HepG2 (cell line): Measurements from ENCODE around the gene LRRC3B. TPM values are rescaled to one million over a fixed set of nuclear protein-coding genes. Genes with fewer than 3 reads are reported as not detected.

Experiments
- ATAC-seq: fragments of 200-7000 bp; cut with Tn5 transposase; 3 replicates; pipeline ENCODE4 v1.9.1; 2020; ENCODE audit warnings: mild to moderate bottlenecking, moderate library complexity
- BruUV-seq: library from RNA; stranded (reverse); fragments of 400-500 nt; replicated peaks from 2 replicates; lab custom pipeline; 2021; lab: Mats Ljungman, UMichigan
- CTCF ChIA-PET: fragments of 300-600 bp; formaldehyde crosslinking; extraction: SDS; loops from one replicate; lab custom pipeline; 2021; ENCODE audit warnings: low total read pairs, inconsistent platforms, low intra/inter-chr PET ratio; lab: Yijun Ruan, JAX
- POLR2A ChIA-PET: fragments of 350-600 bp; sonication (Branson Sonifier 250); formaldehyde crosslinking; loops from one replicate; lab custom pipeline; 2020; ENCODE audit warnings: antibody characterized with exemption, inconsistent platforms; lab: Yijun Ruan, JAX
- DNase-seq: peaks from one replicate; pipeline ENCODE4 v3.0.0-alpha.2; 2015; ENCODE audit warnings: low spot score
- FAIRE-seq: peaks from 3 replicates; lab custom pipeline; 2011; peaks lifted over from hg19 to GRCh38; lab: Jason Lieb, UNC
- H2AFZ ChIP-seq: one replicate; pipeline ENCODE4 v1.6.1; 2011; ENCODE audit warnings: low read length, inconsistent platforms
- H3K27ac ChIP-seq: fragments of 300-600 bp; 3 replicates; pipeline ENCODE4 v1.8.0; 2011; ENCODE audit warnings: mixed run types, mild to moderate bottlenecking, mixed read lengths, low read length, inconsistent platforms; ENCODE audit not compliant: insufficient read depth; ENCODE audit errors: extremely low read length
- H3K27me3 ChIP-seq, 2 experiments: fragments of 200-600 bp in 1 of 2; 2 replicates in 1 of 2; 3 replicates in 1 of 2; pipeline versions ENCODE4 v1.6.0 to v1.8.0; 2011; ENCODE audit warnings: low read length in 2 of 2, mild to moderate bottlenecking in 2 of 2, moderate library complexity in 2 of 2, inconsistent platforms in 1 of 2; ENCODE audit not compliant: insufficient read depth in 2 of 2, control insufficient read depth in 1 of 2
- H3K36me3 ChIP-seq, 2 experiments: fragments of 200-600 bp in 1 of 2; replicated peaks in 1 of 2; 2 replicates in 1 of 2; 3 replicates in 1 of 2; pipeline versions ENCODE4 v1.5.1 to v1.8.0; 2011; ENCODE audit warnings: low read length in 2 of 2, inconsistent platforms in 1 of 2; ENCODE audit not compliant: insufficient read depth in 2 of 2, control insufficient read depth in 1 of 2
- H3K4me1 ChIP-seq: 2 replicates; pipeline ENCODE4 v1.5.1; 2012; ENCODE audit warnings: low read length, inconsistent platforms; ENCODE audit not compliant: insufficient read depth
- H3K4me2 ChIP-seq: 2 replicates; pipeline ENCODE4 v1.6.0; 2011; ENCODE audit warnings: low read depth, low read length, inconsistent platforms
- H3K4me3 ChIP-seq, 3 experiments: fragments of 200-600 bp in 1 of 3; sonication (generic), shearing (Covaris generic) in 1 of 3; replicated peaks in 1 of 3; 2 replicates each; pipeline ENCODE4 v1.5.1; 2011 to 2016; ENCODE audit warnings: low read length in 3 of 3, inconsistent platforms in 2 of 3, low read depth in 2 of 3, mild to moderate bottlenecking in 2 of 3, control low read depth in 1 of 3, mixed read lengths in 1 of 3; ENCODE audit not compliant: insufficient read depth in 1 of 3
- H3K79me2 ChIP-seq: one replicate; pipeline ENCODE4 v1.6.1; 2011; ENCODE audit warnings: low read length, inconsistent platforms; ENCODE audit not compliant: insufficient read depth
- H3K9ac ChIP-seq: 2 replicates; pipeline ENCODE4 v1.6.0; 2011; ENCODE audit warnings: mild to moderate bottlenecking, low read depth, low read length, inconsistent platforms; ENCODE audit not compliant: insufficient read depth
- H3K9me3 ChIP-seq: 2 replicates; pipeline ENCODE4 v1.5.1; 2012; ENCODE audit warnings: mild to moderate bottlenecking, low read length
- H4K20me1 ChIP-seq: 2 replicates; pipeline ENCODE4 v1.6.0; 2011; ENCODE audit warnings: inconsistent platforms, mild to moderate bottlenecking, low read length, moderate library complexity; ENCODE audit not compliant: insufficient read depth
- CBX1 ChIP-seq: IDR thresholded peaks from one replicate; pipeline ENCODE4 v1.6.1; 2016; ENCODE audit warnings: antibody characterized with exemption, low read depth
- HNRNPK ChIP-seq: fragments of 200-400 bp; formaldehyde crosslinking; IDR thresholded peaks from 2 replicates; pipeline ENCODE4 v1.6.1; 2018; ENCODE audit warnings: low read length, low read depth, moderate library complexity, mild to moderate bottlenecking; ENCODE audit not compliant: poor library complexity, severe bottlenecking
- HOXA9 ChIP-seq: sonication (generic); formaldehyde crosslinking; IDR thresholded peaks from 2 replicates; pipeline ENCODE4 v1.8.1; 2022; ENCODE audit warnings: missing genetic modification reagents, mild to moderate bottlenecking, moderate library complexity, borderline replicate concordance
- KLF6 ChIP-seq: IDR thresholded peaks from 2 replicates; pipeline ENCODE4 v1.8.0; 2016; ENCODE audit warnings: missing biosample characterization, missing genetic modification reagents
- NFE2 ChIP-seq: sonication (generic); formaldehyde crosslinking; IDR thresholded peaks from 2 replicates; pipeline ENCODE4 v1.4.0; 2020; ENCODE audit warnings: missing genetic modification reagents
- PCBP1 ChIP-seq: fragments of 200-400 bp; formaldehyde crosslinking; IDR thresholded peaks from 2 replicates; pipeline ENCODE4 v1.6.1; 2017; ENCODE audit warnings: mild to moderate bottlenecking, low read depth, low read length, borderline replicate concordance
- SRSF1 ChIP-seq: fragments of 200-400 bp; formaldehyde crosslinking; optimal IDR thresholded peaks from 2 replicates; pipeline ENCODE3; 2017; ENCODE audit warnings: mild to moderate bottlenecking, low read depth, low read length, moderate library complexity
- ZFP37 ChIP-seq: sonication (generic); formaldehyde crosslinking; IDR thresholded peaks from 2 replicates; pipeline ENCODE4 v1.4.0; 2020; ENCODE audit warnings: missing genetic modification reagents, borderline replicate concordance
- ZNF577 ChIP-seq: sonication (generic); formaldehyde crosslinking; IDR thresholded peaks from 2 replicates; pipeline ENCODE4 v1.4.0; 2020; ENCODE audit warnings: mild to moderate bottlenecking, low read depth, missing genetic modification reagents, borderline replicate concordance
- ZNF639 ChIP-seq: conservative IDR thresholded peaks from 2 replicates; pipeline ENCODE4 v1.6.1; 2018; ENCODE audit warnings: missing genetic modification reagents
- ZSCAN30 ChIP-seq: sonication (generic); formaldehyde crosslinking; IDR thresholded peaks from 2 replicates; pipeline ENCODE4 v1.5.0; 2020; ENCODE audit warnings: mild to moderate bottlenecking, missing genetic modification reagents
- WGBS: methylation state at CpG from one replicate; pipeline ENCODE4 v1.1.6; 2017; ENCODE audit warnings: low lambda C conversion rate; 5-methylcytosine and 5-hydroxymethylcytosine counted together
- in situ Hi-C: cut with HindIII; loops from 2 replicates; pipeline ENCODE4 v1.10.0; 2017; ENCODE audit warnings: low pct_unique_long_range_greater_than_20kb; ENCODE audit not compliant: extremely low pct_ligation_motif_present
- intact Hi-C: fragments of 100-400 bp; cut with micrococcal nuclease; formaldehyde crosslinking; loops from one replicate; pipeline ENCODE4 v1.10.0; 2022; ENCODE audit not compliant: unreplicated experiment
- polyA plus RNA-seq, 8 experiments: library from polyadenylated mRNA; depleted of rRNA in 3 of 8; stranded (reverse) in 7 of 8; unstranded in 1 of 8; fragments of >200 nt; fragmentation: Illumina TruSeq in 4 of 8; extraction: Trizol in 4 of 8; gene quantifications; 2 replicates each; pipeline versions ENCODE4 v1.2.1 to v1.2.3, GENCODE V29; 2011 to 2016; ENCODE audit warnings: low read depth in 4 of 8, missing spikeins in 1 of 8, mixed read lengths in 1 of 8; ENCODE audit not compliant: insufficient read depth in 1 of 8
- total RNA-seq, 5 experiments: library from RNA; depleted of rRNA; stranded (reverse); fragments of >200 nt; fragmentation: Illumina TruSeq; extraction: Trizol; gene quantifications; 2 replicates each; pipeline ENCODE4 v1.2.3, GENCODE V29; 2016; ENCODE audit warnings: low read depth in 1 of 5

Gene LRRC3B
- total and polyA plus RNA-seq, 2 of the 13 experiments (the other 11 are each of a cell fraction or from before 2014, with no cell fraction given), result not detected

- TF ChIP-seq ZNF639 (CRISPR knock-in tag) (no peak), KLF6 (CRISPR knock-in tag) (no peak), ZNF577 (CRISPR knock-in tag) (no peak), SRSF1 (no peak), NFE2 (CRISPR knock-in tag) (no peak), ZSCAN30 (CRISPR knock-in tag) (no peak), CBX1 (no peak)
- TF ChIP-seq, all 625 proteins: peak for 0
Observed at GRCh38 chr3:26627080-26627479, 4.5 kb downstream of the LRRC3B start (continued).

GRCh38 chr3:26628915-26629314, 6.3 kb downstream of the LRRC3B start:
- FAIRE-seq, result no peak

More at GRCh38 chr3:26628915-26629314, 6.3 kb downstream of the LRRC3B start:
- ATAC-seq (no peak), DNase-seq (no peak)
- H3K27me3 ChIP-seq, result peaks cover 1 to 6% of the 10 kb centered on the region in 2 experiments; a peak in 1 of 5 replicates
- TF ChIP-seq PCBP1, result 0 out of 2 replicates have a peak, but pooled peaks have one; percentile 34
- no peak for TF ChIP-seq HOXA9 (CRISPR knock-in tag)
- TF ChIP-seq HNRNPK, result peak; percentile 95
- TF ChIP-seq ZFP37 (CRISPR knock-in tag), result no peak
- no peaks in the 10 kb centered on the region for H3K4me1 ChIP-seq
- CTCF ChIA-PET, result no interaction called here
- in situ Hi-C loops, result no loop called here
- H3K4me3 ChIP-seq, result no peak overlapping the region
- no TSS peak for BruUV-seq
- H3K79me2 ChIP-seq, result no peaks in the 10 kb centered on the region
- intact Hi-C loops, result no loop called here
- H3K9me3 ChIP-seq, result no peaks in the 10 kb centered on the region
- POLR2A ChIA-PET, result no interaction called here
- H3K4me2 ChIP-seq, result no peak overlapping the region
- H2AFZ ChIP-seq, result no peak overlapping the region
- H3K9ac ChIP-seq, result no peak overlapping the region
- WGBS, result 2% methylated on average over 1 of the region's 1 CpG
- no peak overlapping the region for H3K27ac ChIP-seq
- no peaks in the 10 kb centered on the region for H3K36me3 ChIP-seq
- no peaks in the 10 kb centered on the region for H4K20me1 ChIP-seq
